K562 (cell line): ENCODE data around the gene WWTR1.

Experiments
- CEBPB ChIP-seq: fragments of 450-650 bp; IDR thresholded peaks from 2 replicates; pipeline ENCODE4 v1.6.1; 2016; ENCODE audit warnings: missing genetic modification characterization, missing compliant biosample characterization
- EZH2 ChIP-seq: IDR thresholded peaks from 2 replicates; pipeline ENCODE4 v1.6.1; 2012; ENCODE audit warnings: low read depth, mild to moderate bottlenecking, inconsistent platforms, low read length, borderline replicate concordance
- FUS ChIP-seq: fragments of 200-400 bp; formaldehyde crosslinking; optimal IDR thresholded peaks from 2 replicates; pipeline ENCODE3; 2017; ENCODE audit warnings: low read depth, low read length
- MYBL2 ChIP-seq, 2 experiments: fragments of 450-650 bp in 1 of 2; sonication (generic) in 1 of 2; formaldehyde crosslinking in 1 of 2; IDR thresholded peaks; 2 replicates each; pipeline versions ENCODE4 v1.6.1 to v1.8.1; 2017 to 2022; ENCODE audit warnings: borderline replicate concordance in 1 of 2, inconsistent platforms in 1 of 2, low read depth in 1 of 2, mild to moderate bottlenecking in 1 of 2, missing genetic modification reagents in 1 of 2, moderate library complexity in 1 of 2
- MYC ChIP-seq, 2 experiments: fragments of 250-450 bp in 1 of 2; sonication (Bioruptor Pico) in 1 of 2; IDR thresholded peaks; 2 replicates each; pipeline versions ENCODE4 v1.5.1 to v1.6.1; 2012 to 2021; ENCODE audit warnings: low read depth in 2 of 2, borderline replicate concordance in 1 of 2, improper control_type of control experiment in 1 of 2, low read length in 1 of 2, mild to moderate bottlenecking in 1 of 2, moderate library complexity in 1 of 2
- NR2C2 ChIP-seq, 2 experiments: fragments of 200-800 bp in 1 of 2; sonication (Bioruptor generic) in 1 of 2; sonication (generic) in 1 of 2; formaldehyde crosslinking in 1 of 2; IDR thresholded peaks; 2 replicates each; pipeline versions ENCODE4 v1.6.1 to v1.8.0; 2016 to 2022; ENCODE audit warnings: mild to moderate bottlenecking in 1 of 2, missing compliant biosample characterization in 1 of 2, missing genetic modification characterization in 1 of 2, missing genetic modification reagents in 1 of 2
- SP2 ChIP-seq: IDR thresholded peaks from 2 replicates; pipeline ENCODE4 v1.6.1; 2011; ENCODE audit warnings: mild to moderate bottlenecking, low read depth, low read length, moderate library complexity; ENCODE audit not compliant: poor library complexity, severe bottlenecking; ENCODE audit errors: extremely low read depth
- TEAD4 ChIP-seq, 2 experiments: sonication (generic) in 1 of 2; formaldehyde crosslinking in 1 of 2; IDR thresholded peaks; 2 replicates each; pipeline versions ENCODE4 v1.6.1 to v1.8.0; 2012 to 2022; ENCODE audit warnings: borderline replicate concordance in 1 of 2, inconsistent platforms in 1 of 2, low read length in 1 of 2, mild to moderate bottlenecking in 1 of 2, missing genetic modification reagents in 1 of 2
- YY1 ChIP-seq, 3 experiments: IDR thresholded peaks; 2 replicates each; pipeline ENCODE4 v1.6.1; 2011; ENCODE audit warnings: low read length in 2 of 3, mild to moderate bottlenecking in 2 of 3, moderate library complexity in 2 of 3, borderline replicate concordance in 1 of 3, control low read depth in 1 of 3, low read depth in 1 of 3; ENCODE audit not compliant: insufficient read depth in 3 of 3, insufficient replicate concordance in 2 of 3, control insufficient read depth in 1 of 3, insufficient read length in 1 of 3; ENCODE audit errors: extremely low read depth in 1 of 3
- TF ChIP-seq, protein P1 (sequence below), 3 experiments: IDR thresholded peaks in 2 of 3; conservative IDR thresholded peaks in 1 of 3; 2 replicates each; pipeline ENCODE4 v1.5.1; 2011 to 2012; ENCODE audit warnings: low read length in 3 of 3, mild to moderate bottlenecking in 3 of 3, control low read depth in 2 of 3, improper control_type of control experiment in 1 of 3, inconsistent platforms in 1 of 3, low read depth in 1 of 3, mixed read lengths in 1 of 3, moderate library complexity in 1 of 3; ENCODE audit not compliant: insufficient read depth in 2 of 3

- no peak for TF ChIP-seq FUS
- TF ChIP-seq, protein P1, sequence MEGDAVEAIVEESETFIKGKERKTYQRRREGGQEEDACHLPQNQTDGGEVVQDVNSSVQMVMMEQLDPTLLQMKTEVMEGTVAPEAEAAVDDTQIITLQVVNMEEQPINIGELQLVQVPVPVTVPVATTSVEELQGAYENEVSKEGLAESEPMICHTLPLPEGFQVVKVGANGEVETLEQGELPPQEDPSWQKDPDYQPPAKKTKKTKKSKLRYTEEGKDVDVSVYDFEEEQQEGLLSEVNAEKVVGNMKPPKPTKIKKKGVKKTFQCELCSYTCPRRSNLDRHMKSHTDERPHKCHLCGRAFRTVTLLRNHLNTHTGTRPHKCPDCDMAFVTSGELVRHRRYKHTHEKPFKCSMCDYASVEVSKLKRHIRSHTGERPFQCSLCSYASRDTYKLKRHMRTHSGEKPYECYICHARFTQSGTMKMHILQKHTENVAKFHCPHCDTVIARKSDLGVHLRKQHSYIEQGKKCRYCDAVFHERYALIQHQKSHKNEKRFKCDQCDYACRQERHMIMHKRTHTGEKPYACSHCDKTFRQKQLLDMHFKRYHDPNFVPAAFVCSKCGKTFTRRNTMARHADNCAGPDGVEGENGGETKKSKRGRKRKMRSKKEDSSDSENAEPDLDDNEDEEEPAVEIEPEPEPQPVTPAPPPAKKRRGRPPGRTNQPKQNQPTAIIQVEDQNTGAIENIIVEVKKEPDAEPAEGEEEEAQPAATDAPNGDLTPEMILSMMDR (IDR thresholded peaks at IDR 0.05 in 2 of 3, conservative IDR thresholded peaks at IDR 0.05 in 1 of 3; ENCODE audit: insufficient read depth in 2 of 3, low read depth in 1 of 3, low read length in 3 of 3) = no peak
- TF ChIP-seq SP2 = no peak
- TF ChIP-seq CEBPB (tag) = no peak
- no peak for TF ChIP-seq EZH2
- TF ChIP-seq MYC (IDR thresholded peaks at IDR 0.05; ENCODE audit: low read depth, low read length) = no peak
- TF ChIP-seq MYC (CRISPR knock-in tag; IDR thresholded peaks at IDR 0.05; ENCODE audit: borderline replicate concordance, low read depth) = no peak
- no peak for TF ChIP-seq TEAD4 (IDR thresholded peaks at IDR 0.05; ENCODE audit: low read length)
- TF ChIP-seq TEAD4 (CRISPR knock-in tag; IDR thresholded peaks at IDR 0.05; ENCODE audit: borderline replicate concordance) = no peak
- TF ChIP-seq MYBL2 (IDR thresholded peaks at IDR 0.05; ENCODE audit: low read depth) = no peak
- TF ChIP-seq MYBL2 (CRISPR knock-in tag; IDR thresholded peaks at IDR 0.05; ENCODE audit: borderline replicate concordance) = no peak
- TF ChIP-seq YY1 (IDR thresholded peaks at IDR 0.05; ENCODE audit: borderline replicate concordance in 1 of 3, control insufficient read depth in 1 of 3, extremely low read depth in 1 of 3, insufficient read depth in 3 of 3, insufficient read length in 1 of 3, insufficient replicate concordance in 2 of 3, low read depth in 1 of 3, low read length in 2 of 3) = no peak
- no peak for TF ChIP-seq NR2C2 (CRISPR knock-in tag; IDR thresholded peaks at IDR 0.05)
- TF ChIP-seq NR2C2 (tag; IDR thresholded peaks at IDR 0.05) = no peak
These were observed 123.7 kb downstream of the WWTR1 start for GRCh38 chr3:149534082-149534481.
